Ovary (tissue), 9 donors: ENCODE data around the gene RILPL1. TPM values are rescaled to one million over a fixed set of nuclear protein-coding genes. Genes with fewer than 3 reads are reported as not detected.

Source experiments
- DNase-seq, 5 donors: peaks; one replicate each; pipeline ENCODE4 v3.0.0-alpha.2; 2019 to 2020
- H3K27ac ChIP-seq, 2 donors: fragments of 200-600 bp; one replicate each; pipeline versions ENCODE4 v1.5.1 to v1.8.0; 2019 to 2022
- H3K27me3 ChIP-seq: fragments of 200-600 bp; one replicate; pipeline ENCODE4 v1.8.0; 2022
- H3K36me3 ChIP-seq: fragments of 200-600 bp; sonication (generic); one replicate; pipeline ENCODE4 v1.5.1; 2019
- H3K4me1 ChIP-seq: one replicate; pipeline ENCODE4 v1.8.1; 2013; ENCODE audit warnings: mild to moderate bottlenecking, moderate library complexity; ENCODE audit not compliant: insufficient read depth
- H3K4me3 ChIP-seq: fragments of 200-600 bp; sonication (generic); one replicate; pipeline ENCODE4 v1.5.1; 2017
- H3K9me3 ChIP-seq, 2 donors: fragments of 200-600 bp in 1 of 2; sonication (generic) in 1 of 2; one replicate each; pipeline versions ENCODE4 v1.5.1 to v1.8.1; 2013 to 2019; ENCODE audit warnings: mild to moderate bottlenecking in 1 of 2, moderate library complexity in 1 of 2
- CTCF ChIP-seq, 3 donors: fragments of 450-650 bp in 2 of 3; fragments of 200-600 bp in 1 of 3; IDR thresholded peaks; one replicate each; pipeline versions ENCODE4 v1.5.1 to v1.8.0; 2016 to 2022; ENCODE audit warnings: antibody characterized with exemption in 3 of 3, mild to moderate bottlenecking in 1 of 3
- EP300 ChIP-seq: sonication (generic); formaldehyde crosslinking; IDR thresholded peaks from one replicate; pipeline ENCODE4 v1.6.1; 2017; ENCODE audit warnings: antibody characterized with exemption
- POLR2A ChIP-seq: fragments of 450-650 bp; IDR thresholded peaks from one replicate; pipeline ENCODE4 v1.6.1; 2017; ENCODE audit warnings: antibody characterized with exemption, mild to moderate bottlenecking, moderate library complexity
- WGBS, 3 donors: extraction: QIAGEN DNeasy Blood & Tissue Kit in 1 of 3; methylation state at CpG; one replicate each; pipeline versions ENCODE4 v1.1.5 to v1.1.7; 2013 to 2017; 5-methylcytosine and 5-hydroxymethylcytosine counted together
- intact Hi-C, 4 donors: fragments of 100-400 bp; cut with DNase I; formaldehyde crosslinking; loops; one replicate each; pipeline versions ENCODE4 v1.11.0 to v1.15.1; 2022 to 2023
- polyA plus RNA-seq, 2 donors: library from polyadenylated mRNA; stranded (reverse); fragments of 200-250 nt in 1 of 2; fragments of 350-450 nt in 1 of 2; fragmentation: Illumina TruSeq in 1 of 2; extraction: RNeasy Lipid Tissue Mini Kit (QIAGEN cat#74804) in 1 of 2; gene quantifications; one replicate each; pipeline ENCODE4 v1.2.3, GENCODE V29; 2013 to 2014
- total RNA-seq, 7 donors: library from RNA; depleted of rRNA in 2 of 7; stranded (reverse); fragments of >200 nt in 2 of 7; fragmentation: NEBNext Ultra II Directional in 3 of 7; extraction: Animal tissue kit (Norgen Biotek cat#: 25700) in 3 of 7; gene quantifications; one replicate each; pipeline versions ENCODE4 v1.1.0 to v1.2.4, GENCODE V29; 2016 to 2023
- donor health status: DM: no; HTN: no; CAD: no; lungs with moderate emphysema.
- donor health status: DM: no; HTN: no; CAD: no.
- donor health status: Bipolar disorder and iron deficiency.
- donor health status: DM: yes; HTN: yes; CAD: no.
- donor health status: DM: no; HTN: no; CAD: no.
- donor health status: DM: yes; HTN: yes; CAD: no.

RILPL1 gene
- total and polyA plus RNA-seq, 9 donors: 9.8 to 25.1 (median 18.9) TPM

DNA sequence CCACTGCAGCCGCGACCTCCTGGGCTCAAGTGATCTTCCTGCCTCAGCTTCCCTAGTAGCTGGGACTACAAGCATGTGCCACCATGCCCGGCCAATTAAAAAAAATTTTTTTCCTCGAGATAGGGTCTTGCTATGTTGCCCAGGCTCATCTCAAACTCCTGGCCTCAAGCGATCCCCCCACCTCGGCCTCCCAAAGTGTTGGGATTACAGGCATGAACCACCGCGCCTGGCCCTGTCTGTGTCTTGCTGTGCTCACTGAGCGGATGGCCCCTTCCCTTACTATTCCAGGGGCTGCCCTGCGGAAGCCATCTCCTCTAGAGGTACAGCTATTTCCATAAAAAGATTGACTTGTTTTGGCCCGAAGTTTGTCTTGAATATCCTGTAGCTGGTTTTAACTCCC, 55.5 kb downstream of the RILPL1 start:
- H3K27ac ChIP-seq: no peak overlapping the region
- intact Hi-C loops: no loop called here
- H3K4me1 ChIP-seq: no peaks in the 10 kb centered on the region

DNA sequence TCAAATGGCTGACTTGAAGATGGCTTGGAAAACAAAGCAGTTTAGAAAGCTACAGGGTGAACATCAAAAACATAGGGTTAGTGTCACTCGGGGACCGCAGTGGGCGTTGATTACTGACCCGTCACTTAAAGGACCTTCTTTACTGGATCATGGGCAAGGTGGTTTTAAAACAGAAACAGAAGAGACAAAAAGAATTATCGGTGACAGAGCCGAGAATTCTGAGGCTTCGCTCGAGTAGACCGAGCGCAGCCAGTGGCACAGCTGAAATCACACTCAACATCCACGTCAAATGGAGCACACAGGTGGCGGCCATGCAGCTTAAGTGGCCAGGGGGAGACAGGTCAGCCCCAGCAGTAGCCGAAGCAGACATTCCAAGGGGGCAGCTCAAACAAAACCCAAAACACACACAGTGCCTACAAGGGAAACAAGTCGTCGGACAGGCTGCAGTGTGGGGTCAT, 58.2 kb downstream of the RILPL1 start:
- WGBS, 3 donors: 79 to 82% (median 80%) methylated on average over 15 of the region's 15 CpGs
- intact Hi-C loops: no loop called here
- H3K4me3 ChIP-seq: no peak overlapping the region
- H3K36me3 ChIP-seq: no peaks in the 10 kb centered on the region
- H3K27me3 ChIP-seq: no peaks in the 10 kb centered on the region
- TF ChIP-seq CTCF (IDR thresholded peaks at IDR 0.05): no peak
- no peaks in the 10 kb centered on the region for H3K4me1 ChIP-seq
- DNase-seq: no peak
- no peaks in the 10 kb centered on the region for H3K9me3 ChIP-seq
- H3K27ac ChIP-seq: no peak overlapping the region

More for the DNA sequence above, 55.5 kb downstream of the RILPL1 start:
- Histone ChIP-seq H3K4me3 (no peak overlapping the region), H3K36me3 (no peaks in the 10 kb centered on the region), H3K9me3 (no peaks in the 10 kb centered on the region), H3K27me3 (no peaks in the 10 kb centered on the region)
- WGBS, 3 donors: 81 to 87% (median 83%) methylated on average over 11 of the region's 11 CpGs
- DNase-seq: no peak
- TF ChIP-seq CTCF (IDR thresholded peaks at IDR 0.05) (no peak), EP300 (no peak), POLR2A (no peak)

- H3K36me3 ChIP-seq: no peaks in the 10 kb centered on the region
- no peaks in the 10 kb centered on the region for H3K27me3 ChIP-seq
- H3K4me1 ChIP-seq: no peaks in the 10 kb centered on the region
- no peak overlapping the region for H3K4me3 ChIP-seq
- no peaks in the 10 kb centered on the region for H3K9me3 ChIP-seq
- TF ChIP-seq EP300: no peak
- no peak for TF ChIP-seq CTCF (IDR thresholded peaks at IDR 0.05)
- no peak for TF ChIP-seq POLR2A
- intact Hi-C loops: no loop called here
- 66 to 73% (median 67%) methylated on average over 13 of the region's 13 CpGs for WGBS, 3 donors
- DNase-seq: no peak
- H3K27ac ChIP-seq: no peak overlapping the region
Measured at GRCh38 chr12:123474485-123475245, 58.9 kb downstream of the RILPL1 start.

DNA sequence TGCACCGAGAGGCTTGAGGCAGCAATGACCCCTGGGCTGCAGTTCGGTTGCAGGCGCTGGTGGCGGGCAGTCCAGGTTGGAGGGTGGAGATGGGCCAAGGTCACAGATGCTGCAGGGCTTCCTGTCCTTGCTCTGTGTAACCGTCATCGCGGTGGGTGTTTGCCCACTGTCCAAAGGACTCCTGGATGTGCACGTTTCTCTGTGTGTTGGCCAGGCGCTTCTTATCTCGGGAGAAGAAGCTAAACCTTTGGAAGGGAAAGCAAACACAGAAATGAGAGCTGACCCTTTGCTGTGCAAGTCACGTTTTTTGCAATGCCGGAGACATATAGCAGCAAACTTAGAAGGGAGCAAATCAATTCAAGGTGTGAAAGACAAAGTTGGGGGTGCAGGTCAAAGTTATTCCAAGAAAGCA, 61.1 kb downstream of the RILPL1 start:
- H3K27ac ChIP-seq: no peak overlapping the region
- no peak for DNase-seq
- TF ChIP-seq CTCF (IDR thresholded peaks at IDR 0.05) (no peak), EP300 (no peak), POLR2A (no peak)
- H3K4me1 ChIP-seq: no peaks in the 10 kb centered on the region
- 49 to 67% (median 52%) methylated on average over 12 of the region's 12 CpGs for WGBS, 3 donors
- H3K36me3 ChIP-seq: no peaks in the 10 kb centered on the region
- no peaks in the 10 kb centered on the region for H3K27me3 ChIP-seq
- no peaks in the 10 kb centered on the region for H3K9me3 ChIP-seq
- intact Hi-C loops: no loop called here
- no peak overlapping the region for H3K4me3 ChIP-seq
